Prostate gland (tissue), 2 donors: ENCODE results near the gene ZBTB7C.

ENCODE experiments used
- CTCF ChIP-seq, 4 experiments: fragments of 200-600 bp in 2 of 4; fragments of 450-650 bp in 2 of 4; sonication (generic) in 2 of 4; IDR thresholded peaks; 1 replicate in 3 of 4; 2 replicates in 1 of 4; pipeline ENCODE4 v1.5.1; 2016 to 2019; ENCODE audit warnings: antibody characterized with exemption in 4 of 4, mild to moderate bottlenecking in 2 of 4, moderate library complexity in 2 of 4
- POLR2A ChIP-seq: fragments of 450-650 bp; IDR thresholded peaks from one replicate; pipeline ENCODE4 v1.6.1; 2016; ENCODE audit warnings: antibody characterized with exemption, mild to moderate bottlenecking
- POLR2AphosphoS5 ChIP-seq: sonication (generic); formaldehyde crosslinking; IDR thresholded peaks from one replicate; pipeline ENCODE4 v1.6.1; 2017; ENCODE audit warnings: antibody characterized with exemption

- TF ChIP-seq POLR2AphosphoS5: no peak
- no peak for TF ChIP-seq CTCF (IDR thresholded peaks at IDR 0.05)
- no peak for TF ChIP-seq POLR2A
These were observed 303.9 kb downstream of the ZBTB7C start for GRCh38 chr18:48105317-48105716.
